Lung (tissue), 12 donors: ENCODE measurements around the gene CCDC57. TPM values are rescaled to one million over a fixed set of nuclear protein-coding genes. Genes with fewer than 3 reads are reported as not detected.

Experiments
- ATAC-seq: fragments of 200-7000 bp; cut with Tn5 transposase; one replicate; pipeline ENCODE4 v1.9.1; 2020; ENCODE audit warnings: moderate number of reproducible peaks; ENCODE audit not compliant: insufficient read depth, low FRiP score
- DNase-seq, 3 donors: peaks; one replicate each; pipeline ENCODE4 v3.0.0-alpha.2; 2013 to 2017
- H3K27ac ChIP-seq, 2 donors: one replicate each; pipeline ENCODE4 v1.5.1; 2013; ENCODE audit warnings: mild to moderate bottlenecking in 2 of 2, moderate library complexity in 2 of 2, control low read depth in 1 of 2, inconsistent platforms in 1 of 2, low read depth in 1 of 2, low read length in 1 of 2
- H3K27me3 ChIP-seq, 3 donors: one replicate each; pipeline ENCODE4 v1.5.1; 2013; ENCODE audit warnings: low read length in 2 of 3; ENCODE audit not compliant: control insufficient read depth in 3 of 3, insufficient read depth in 3 of 3
- H3K36me3 ChIP-seq, 4 donors: one replicate each; pipeline ENCODE4 v1.5.1; 2013; ENCODE audit warnings: low read length in 4 of 4, mild to moderate bottlenecking in 1 of 4, moderate library complexity in 1 of 4; ENCODE audit not compliant: control insufficient read depth in 4 of 4, insufficient read depth in 4 of 4
- H3K4me1 ChIP-seq, 5 donors: one replicate each; pipeline ENCODE4 v1.5.1; 2013; ENCODE audit warnings: low read length in 5 of 5, mild to moderate bottlenecking in 2 of 5, moderate library complexity in 1 of 5; ENCODE audit not compliant: control insufficient read depth in 5 of 5, insufficient read depth in 5 of 5
- H3K4me3 ChIP-seq: one replicate; pipeline ENCODE4 v1.5.1; 2013; ENCODE audit warnings: mild to moderate bottlenecking, control low read depth, moderate library complexity
- H3K9ac ChIP-seq, 2 donors: one replicate each; pipeline ENCODE4 v1.5.1; 2013; ENCODE audit warnings: low read length in 2 of 2, control low read depth in 1 of 2; ENCODE audit not compliant: insufficient read depth in 1 of 2
- H3K9me3 ChIP-seq, 4 donors: one replicate each; pipeline ENCODE4 v1.5.1; 2013; ENCODE audit warnings: low read length in 3 of 4, mild to moderate bottlenecking in 1 of 4, moderate library complexity in 1 of 4; ENCODE audit not compliant: control insufficient read depth in 4 of 4, insufficient read depth in 3 of 4
- CTCF ChIP-seq: IDR thresholded peaks from 2 replicates; pipeline ENCODE4 v1.5.1; 2012; ENCODE audit warnings: mild to moderate bottlenecking; ENCODE audit errors: control extremely low read depth, extremely low read depth
- WGBS, 2 donors: extraction: QIAGEN DNeasy Blood & Tissue Kit; methylation state at CpG; one replicate each; pipeline ENCODE4 v1.1.7; 2013; 5-methylcytosine and 5-hydroxymethylcytosine counted together
- polyA plus RNA-seq, 2 donors: library from polyadenylated mRNA; stranded (reverse); fragments of 200-250 nt; gene quantifications; one replicate each; pipeline ENCODE4 v1.2.1, GENCODE V29; 2013
- total RNA-seq, 2 donors: library from RNA; depleted of rRNA in 1 of 2; stranded (reverse); fragments of >200 nt in 1 of 2; gene quantifications; one replicate each; pipeline ENCODE4 v1.2.1, GENCODE V29; 2014 to 2021
- donor health status: control.
- donor health status: control.
- donor health status: Bipolar disorder and iron deficiency.
- donor health status: healthy.
- donor health status: DM: yes; HTN: yes; CAD: no.

CCDC57 gene
- total and polyA plus RNA-seq, 4 donors = 33.2 to 128 (median 74.9) TPM

GRCh38 chr17:82149401-82150099 is 63.1 kb downstream of the CCDC57 start:
- H3K9me3 ChIP-seq = no peaks in the 10 kb centered on the region
- TF ChIP-seq CTCF = no peak
- DNase-seq = no peak

GRCh38 chr17:82148997-82149396 is 63.6 kb downstream of the CCDC57 start:
- TF ChIP-seq CTCF = no peak
- WGBS, 2 donors = 94% methylated on average over 2 of the region's 2 CpGs
- Histone ChIP-seq H3K9me3 (no peaks in the 10 kb centered on the region), H3K4me3 (no peak overlapping the region), H3K27me3 (no peaks in the 10 kb centered on the region), H3K36me3 (peaks cover 0 to 7% (median under 1%) of the 10 kb centered on the region in 4 donors), H3K9ac (no peak overlapping the region), H3K4me1 (peaks cover 0 to 3% (median 0%) of the 10 kb centered on the region in 5 donors), H3K27ac (no peak overlapping the region)
- ATAC-seq = no peak
- DNase-seq = no peak

More at GRCh38 chr17:82149401-82150099, 63.1 kb downstream of the CCDC57 start:
- no peak for ATAC-seq
- no peak overlapping the region for H3K27ac ChIP-seq
- peaks cover 0 to 3% (median 0%) of the 10 kb centered on the region in 5 donors for H3K4me1 ChIP-seq
- no peak overlapping the region for H3K9ac ChIP-seq
- peaks cover 0 to 8% (median 3%) of the 10 kb centered on the region in 4 donors for H3K36me3 ChIP-seq
- WGBS, 2 donors = 90 to 94% methylated on average over 27 of the region's 27 CpGs
- no peaks in the 10 kb centered on the region for H3K27me3 ChIP-seq
- H3K4me3 ChIP-seq = no peak overlapping the region

- Histone ChIP-seq H3K27ac (no peak overlapping the region), H3K4me1 (peaks cover 0 to 3% (median 0%) of the 10 kb centered on the region in 5 donors), H3K9me3 (no peaks in the 10 kb centered on the region), H3K9ac (no peak overlapping the region), H3K4me3 (no peak overlapping the region), H3K27me3 (no peaks in the 10 kb centered on the region), H3K36me3 (peaks cover 0 to 7% (median under 1%) of the 10 kb centered on the region in 4 donors)
- ATAC-seq = no peak
- TF ChIP-seq CTCF = no peak
- no peak for DNase-seq
- 98 to 100% methylated on average over 1 of the region's 1 CpG for WGBS, 2 donors
Measured at GRCh38 chr17:82148011-82148410, 64.6 kb downstream of the CCDC57 start.
